H1 (cell line): ENCODE measurements around the gene ELP4. TPM values are rescaled to one million over a fixed set of nuclear protein-coding genes. Genes with fewer than 3 reads are reported as not detected.

Source experiments
- CTCF ChIA-PET: fragments of 300-600 bp; sonication (Branson Sonifier 250); formaldehyde crosslinking; loops from one replicate; lab custom pipeline; 2021; ENCODE audit not compliant: partially characterized antibody; lab: Charles Lee
- POLR2A ChIA-PET: fragments of 300-600 bp; sonication (Branson Sonifier 250); formaldehyde crosslinking; loops from one replicate; lab custom pipeline; 2021; ENCODE audit warnings: inconsistent platforms; ENCODE audit not compliant: partially characterized antibody; lab: Charles Lee
- DNase-seq, 2 experiments: peaks; one replicate each; pipeline versions ENCODE4 v3.0.0 to v3.0.0-alpha.2; 2010 to 2022; ENCODE audit warnings: low spot score in 2 of 2, low read depth in 1 of 2, mixed read lengths in 1 of 2
- FAIRE-seq: peaks from 2 replicates; lab custom pipeline; 2011; peaks lifted over from hg19 to GRCh38; lab: Jason Lieb, UNC
- H2AFZ ChIP-seq: 2 replicates; pipeline ENCODE4 v1.8.1; 2012; ENCODE audit warnings: low read length, inconsistent platforms
- H2AK5ac ChIP-seq: 2 replicates; pipeline ENCODE4 v1.6.1; 2013; ENCODE audit warnings: low read depth, low read length
- H2BK120ac ChIP-seq: replicated peaks from 2 replicates; pipeline ENCODE3; 2013; ENCODE audit warnings: low read depth, low read length, inconsistent platforms
- H2BK12ac ChIP-seq: 2 replicates; pipeline ENCODE4 v1.6.1; 2013; ENCODE audit warnings: low read depth, low read length
- H2BK15ac ChIP-seq: 2 replicates; pipeline ENCODE4 v1.6.1; 2013; ENCODE audit warnings: low read length
- H2BK20ac ChIP-seq: 2 replicates; pipeline ENCODE4 v1.6.1; 2013; ENCODE audit warnings: low read length
- H2BK5ac ChIP-seq: 2 replicates; pipeline ENCODE4 v1.6.1; 2013; ENCODE audit warnings: low read depth, low read length
- H3K14ac ChIP-seq: 2 replicates; pipeline ENCODE4 v1.6.1; 2013; ENCODE audit warnings: inconsistent platforms; ENCODE audit not compliant: insufficient read length
- H3K18ac ChIP-seq: 2 replicates; pipeline ENCODE4 v1.6.1; 2013; ENCODE audit warnings: low read length; ENCODE audit errors: extremely low read depth
- H3K23ac ChIP-seq: 2 replicates; pipeline ENCODE4 v1.6.1; 2013; ENCODE audit warnings: inconsistent platforms; ENCODE audit not compliant: insufficient read length
- H3K23me2 ChIP-seq: 2 replicates; pipeline ENCODE4 v1.6.1; 2013; ENCODE audit warnings: low read depth, low read length
- H3K27ac ChIP-seq: 2 replicates; pipeline ENCODE4 v1.6.1; 2011; ENCODE audit warnings: low read depth, low read length, inconsistent platforms
- H3K27me3 ChIP-seq, 4 experiments: replicated peaks in 1 of 4; 1 replicate in 1 of 4; 2 replicates in 3 of 4; pipeline versions ENCODE4 v1.6.1 to v1.8.1; 2011 to 2013; ENCODE audit warnings: low read length in 3 of 4, mild to moderate bottlenecking in 3 of 4, inconsistent platforms in 2 of 4, mixed read lengths in 2 of 4, moderate library complexity in 1 of 4; ENCODE audit not compliant: control insufficient read depth in 3 of 4, insufficient read depth in 3 of 4; ENCODE audit errors: extremely low read depth in 1 of 4
- H3K36me3 ChIP-seq, 4 experiments: 2 replicates each; pipeline versions ENCODE4 v1.6.1 to v1.8.1; 2011 to 2013; ENCODE audit warnings: mild to moderate bottlenecking in 4 of 4, low read length in 3 of 4, moderate library complexity in 2 of 4, control low read depth in 1 of 4, inconsistent platforms in 1 of 4; ENCODE audit not compliant: insufficient read depth in 4 of 4, control insufficient read depth in 2 of 4
- H3K4ac ChIP-seq: replicated peaks from 2 replicates; pipeline ENCODE3; 2013; ENCODE audit warnings: low read length, low read depth, mixed read lengths, inconsistent platforms; ENCODE audit not compliant: insufficient read length
- H3K4me1 ChIP-seq, 4 experiments: replicated peaks in 1 of 4; 1 replicate in 1 of 4; 2 replicates in 3 of 4; pipeline versions ENCODE4 v1.6.1 to v1.8.1; 2011 to 2013; ENCODE audit warnings: low read length in 3 of 4, inconsistent platforms in 2 of 4, mixed read lengths in 1 of 4; ENCODE audit not compliant: insufficient read depth in 4 of 4, control insufficient read depth in 3 of 4
- H3K4me2 ChIP-seq, 2 experiments: 2 replicates each; pipeline versions ENCODE4 v1.6.1 to v1.8.1; 2011 to 2013; ENCODE audit warnings: low read depth in 2 of 2, low read length in 2 of 2, control low read depth in 1 of 2, inconsistent platforms in 1 of 2, mild to moderate bottlenecking in 1 of 2; ENCODE audit not compliant: insufficient read depth in 1 of 2
- H3K4me3 ChIP-seq, 4 experiments: fragments of 200-600, 300-600 bp in 1 of 4; sonication (generic), shearing (Covaris generic), sonication (Bioruptor Twin) in 1 of 4; 2 replicates each; pipeline versions ENCODE4 v1.5.1 to v1.8.1; 2011 to 2016; ENCODE audit warnings: low read length in 4 of 4, low read depth in 3 of 4, control low read depth in 2 of 4, inconsistent platforms in 2 of 4, mild to moderate bottlenecking in 2 of 4, mixed read lengths in 1 of 4, moderate library complexity in 1 of 4; ENCODE audit not compliant: insufficient read depth in 2 of 4; ENCODE audit errors: extremely low read depth in 1 of 4
- H3K56ac ChIP-seq: replicated peaks from 2 replicates; pipeline ENCODE3; 2013; ENCODE audit warnings: low read depth, mild to moderate bottlenecking, mixed read lengths, low read length, inconsistent platforms; ENCODE audit not compliant: insufficient read length
- H3K79me1 ChIP-seq: 2 replicates; pipeline ENCODE4 v1.6.1; 2013; ENCODE audit warnings: low read depth, low read length, control low read depth
- H3K79me2 ChIP-seq, 2 experiments: 2 replicates each; pipeline versions ENCODE4 v1.6.1 to v1.8.1; 2012 to 2013; ENCODE audit warnings: low read length in 2 of 2, mild to moderate bottlenecking in 2 of 2, inconsistent platforms in 1 of 2; ENCODE audit not compliant: insufficient read depth in 2 of 2, control insufficient read depth in 1 of 2
- H3K9ac ChIP-seq, 4 experiments: replicated peaks in 1 of 4; 1 replicate in 1 of 4; 2 replicates in 3 of 4; pipeline versions ENCODE4 v1.6.1 to v1.8.1; 2011 to 2013; ENCODE audit warnings: low read depth in 3 of 4, low read length in 3 of 4, control low read depth in 2 of 4, mild to moderate bottlenecking in 2 of 4, moderate library complexity in 2 of 4, inconsistent platforms in 1 of 4; ENCODE audit errors: extremely low read depth in 1 of 4
- H3K9me3 ChIP-seq, 2 experiments: 2 replicates each; pipeline versions ENCODE4 v1.6.1 to v1.8.1; 2012 to 2013; ENCODE audit warnings: mild to moderate bottlenecking in 2 of 2, moderate library complexity in 2 of 2, control low read depth in 1 of 2, inconsistent platforms in 1 of 2, low read depth in 1 of 2, low read length in 1 of 2, mixed read lengths in 1 of 2; ENCODE audit not compliant: insufficient read depth in 2 of 2
- H4K20me1 ChIP-seq, 2 experiments: replicated peaks in 1 of 2; 2 replicates each; pipeline versions ENCODE3 to v1.8.1; 2011 to 2013; ENCODE audit warnings: inconsistent platforms in 2 of 2, low read length in 2 of 2, mild to moderate bottlenecking in 1 of 2; ENCODE audit not compliant: insufficient read depth in 2 of 2, control insufficient read depth in 1 of 2
- H4K5ac ChIP-seq: 2 replicates; pipeline ENCODE4 v1.6.1; 2013; ENCODE audit warnings: low read length, low read depth, mixed read lengths, inconsistent platforms; ENCODE audit not compliant: insufficient read length
- H4K8ac ChIP-seq: 2 replicates; pipeline ENCODE4 v1.8.0; 2013; ENCODE audit warnings: mild to moderate bottlenecking, moderate library complexity, low read length, inconsistent platforms; ENCODE audit not compliant: insufficient read depth; ENCODE audit errors: extremely low read depth
- H4K91ac ChIP-seq: replicated peaks from 2 replicates; pipeline ENCODE3; 2013; ENCODE audit warnings: low read length, mixed read lengths, inconsistent platforms; ENCODE audit not compliant: insufficient read length
- EZH2 ChIP-seq: fragments of 200-600 bp; sonication (generic); IDR thresholded peaks from 2 replicates; pipeline ENCODE4 v1.7.1; 2012; ENCODE audit warnings: low read depth, mild to moderate bottlenecking, moderate library complexity, low read length, inconsistent platforms; ENCODE audit not compliant: severe bottlenecking
- HDAC2 ChIP-seq, 2 experiments: fragments of 300-600 bp in 1 of 2; sonication (generic) in 1 of 2; IDR thresholded peaks; 2 replicates each; pipeline ENCODE4 v1.6.1; 2011 to 2012; ENCODE audit warnings: low read depth in 2 of 2, low read length in 2 of 2, mild to moderate bottlenecking in 2 of 2, moderate library complexity in 2 of 2, borderline replicate concordance in 1 of 2, inconsistent platforms in 1 of 2
- JUN ChIP-seq: IDR thresholded peaks from 2 replicates; pipeline ENCODE4 v1.6.1; 2011; ENCODE audit warnings: low read depth, mild to moderate bottlenecking, improper control_type of control experiment, low read length
- POLR2A ChIP-seq, 2 experiments: IDR thresholded peaks; 1 replicate in 1 of 2; 2 replicates in 1 of 2; pipeline ENCODE4 v1.6.1; 2011; ENCODE audit warnings: low read depth in 2 of 2, low read length in 2 of 2, mild to moderate bottlenecking in 2 of 2; ENCODE audit errors: control extremely low read depth in 1 of 2
- polyA plus RNA-seq, 7 experiments: library from polyadenylated mRNA; depleted of rRNA in 3 of 7; stranded (reverse) in 5 of 7; unstranded in 2 of 7; fragments of >200 nt in 5 of 7; fragments of 200-250 nt in 2 of 7; gene quantifications; 1 replicate in 5 of 7; 2 replicates in 1 of 7; 4 replicates in 1 of 7; pipeline versions ENCODE4 v1.2.1 to v1.2.3, GENCODE V29; 2011 to 2013; ENCODE audit warnings: missing spikeins in 2 of 7, mixed read lengths in 2 of 7
- total RNA-seq: library from RNA; stranded (reverse); fragmentation: NEBNext Ultra II Directional; extraction: Animal tissue kit (Norgen Biotek cat#: 25700); gene quantifications from 2 replicates; pipeline ENCODE4 v1.2.1, GENCODE V29; 2021

The ELP4 gene
- total and polyA plus RNA-seq, 2 of the 8 experiments (the other 6 are each of a cell fraction or from before 2014, with no cell fraction given): 14.0 to 18.6 TPM

DNA sequence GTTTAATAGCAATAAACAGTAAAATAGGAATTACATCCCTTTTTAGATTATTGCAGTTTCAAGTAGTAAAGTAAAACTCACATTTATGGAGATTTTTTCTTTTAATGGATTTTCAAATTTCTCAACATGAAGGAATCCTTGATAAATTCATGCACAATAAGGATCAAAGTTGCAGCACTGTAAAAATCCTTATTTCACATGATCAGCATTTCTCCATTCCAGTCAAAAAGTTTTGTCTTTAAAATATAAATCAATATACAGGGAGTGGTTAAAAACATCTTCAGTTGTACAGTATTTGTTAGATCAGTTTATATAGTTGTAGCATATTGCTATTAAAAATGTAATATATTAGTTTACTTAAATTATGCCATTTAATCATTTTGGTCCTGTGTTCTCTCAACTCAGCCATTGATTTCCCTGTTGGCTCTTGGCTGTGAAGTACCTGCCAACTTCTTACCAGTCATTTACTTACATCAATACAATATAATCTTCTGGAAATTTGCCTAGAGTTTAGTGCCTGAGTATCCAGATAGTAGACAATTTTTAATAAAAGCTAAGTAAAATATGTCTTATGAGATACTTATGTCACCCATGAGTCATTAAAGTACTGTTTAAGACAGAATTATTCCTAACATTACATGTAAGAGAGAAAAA is 12.1 kb downstream of the ELP4 start:
- H3K14ac ChIP-seq: no peak overlapping the region
- no peak overlapping the region for H3K23ac ChIP-seq
- H2AK5ac ChIP-seq: no peak overlapping the region
- no peak overlapping the region for H2BK12ac ChIP-seq
- no peak overlapping the region for H2BK20ac ChIP-seq
- no peak for FAIRE-seq
- H4K91ac ChIP-seq: no peak overlapping the region
- ChIA-PET POLR2A (no interaction called here), CTCF (no interaction called here)
- no peak overlapping the region for H2BK15ac ChIP-seq
- H3K56ac ChIP-seq: no peak overlapping the region
- H4K20me1 ChIP-seq: no peaks in the 10 kb centered on the region
- no peak for DNase-seq
- H3K27me3 ChIP-seq: no peaks in the 10 kb centered on the region
- no peak overlapping the region for H2AFZ ChIP-seq
- H3K9ac ChIP-seq: no peak overlapping the region
- no peak overlapping the region for H3K4me3 ChIP-seq
- no peak overlapping the region for H3K4ac ChIP-seq
- no peak overlapping the region for H4K8ac ChIP-seq
- H3K79me2 ChIP-seq: no peaks in the 10 kb centered on the region
- no peaks in the 10 kb centered on the region for H3K9me3 ChIP-seq
- no peak for TF ChIP-seq EZH2
- no peak for TF ChIP-seq POLR2A (IDR thresholded peaks at IDR 0.05; ENCODE audit: control extremely low read depth in 1 of 2, low read depth in 2 of 2, low read length in 2 of 2)
- no peak for TF ChIP-seq JUN
- no peak for TF ChIP-seq HDAC2 (IDR thresholded peaks at IDR 0.05; ENCODE audit: borderline replicate concordance in 1 of 2, low read depth in 2 of 2, low read length in 2 of 2)
- no peak overlapping the region for H4K5ac ChIP-seq
- no peak overlapping the region for H2BK5ac ChIP-seq
- H2BK120ac ChIP-seq: no peak overlapping the region
- H3K79me1 ChIP-seq: no peaks in the 10 kb centered on the region; the same call in 1 of the 2 replicates
- H3K27ac ChIP-seq: no peak overlapping the region
- H3K4me1 ChIP-seq: no peaks in the 10 kb centered on the region
- no peak overlapping the region for H3K4me2 ChIP-seq
- no peaks in the 10 kb centered on the region for H3K23me2 ChIP-seq
- H3K18ac ChIP-seq: no peak overlapping the region
- H3K36me3 ChIP-seq: peaks cover 0 to 6% (median 0%) of the 10 kb centered on the region in 4 experiments; a peak in 1 of 8 replicates
